ENCODE data around the gene ZNF70. TPM values are rescaled to one million over a fixed set of nuclear protein-coding genes. Genes with fewer than 3 reads are reported as not detected.

The ZNF70 gene
- total and polyA plus RNA-seq, 2 of the 4 experiments (the other 2 are of a cell fraction), result 2.3 to 4.3 TPM

DNA sequence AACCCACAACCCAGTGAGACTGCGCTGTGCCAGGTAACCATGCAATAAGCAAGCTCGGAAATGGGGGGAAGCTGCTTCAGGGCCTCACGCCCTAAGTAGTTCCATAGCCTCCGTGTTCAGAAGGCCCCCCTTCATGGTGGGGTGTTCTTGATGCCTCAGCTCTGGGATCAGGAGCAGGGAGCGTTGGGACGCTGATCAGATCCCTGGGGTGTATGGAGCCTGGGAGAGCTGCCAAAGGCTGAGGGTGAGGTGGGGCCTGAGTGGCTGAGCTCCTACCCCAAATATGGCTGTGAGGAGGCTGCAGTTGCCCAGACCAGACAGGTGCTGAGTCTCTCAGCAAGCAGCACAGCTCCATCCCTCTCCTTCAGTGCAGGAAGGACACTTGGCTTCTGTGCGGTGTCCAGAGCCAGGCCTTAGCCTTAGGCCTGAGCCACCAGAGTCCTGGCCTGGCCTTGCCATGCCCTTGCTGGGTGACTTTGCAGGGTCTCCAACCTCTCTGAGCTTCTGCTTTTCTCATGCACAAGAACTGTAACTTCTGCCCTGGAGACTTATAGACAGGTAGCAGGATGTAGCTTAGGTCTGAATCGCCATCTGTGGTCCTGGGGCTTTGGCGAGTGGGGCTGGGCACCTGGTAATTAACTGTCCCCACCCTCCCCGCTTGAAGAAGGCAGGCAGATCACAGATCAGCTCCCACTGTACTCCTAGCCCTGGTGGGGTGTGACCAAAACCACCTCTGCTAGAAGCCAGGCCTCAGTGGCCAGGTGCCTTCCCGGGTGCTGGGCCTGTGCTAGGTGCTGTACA lies 27.1 kb upstream of the ZNF70 start:
- Histone ChIP-seq H2BK5ac (ENCODE audit: low read depth, low read length, poor library complexity, severe bottlenecking) (no peak overlapping the region), H3K18ac (ENCODE audit: low read depth, low read length) (no peak overlapping the region), H3K4ac (ENCODE audit: low read depth, low read length) (no peak overlapping the region), H3K9me3 (ENCODE audit: control insufficient read depth, insufficient read depth, low read length) (no peaks in the 10 kb centered on the region), H2AFZ (replicated peaks; ENCODE audit: low read length, poor library complexity) (peak overlapping the region; percentile 66), H3K79me1 (ENCODE audit: low read depth in 1 of 2, low read length in 2 of 2) (peaks cover 0 to 6% of the 10 kb centered on the region in 2 experiments; a peak in 1 of 4 replicates), H2BK20ac (ENCODE audit: low read depth, low read length) (no peak overlapping the region), H3K4me3 (ENCODE audit: insufficient read depth, low read depth, low read length) (no peak overlapping the region), H4K20me1 (ENCODE audit: insufficient read depth, low read length) (no peaks in the 10 kb centered on the region), H4K8ac (ENCODE audit: low read depth in 2 of 2, low read length in 2 of 2) (0 out of 4 replicates have a peak overlapping the region, but pooled peaks of 1 of the 2 experiments have one; percentile 34), H3K9me1 (ENCODE audit: insufficient read depth, low read length) (peaks cover 13% of the 10 kb centered on the region), H3K27me3 (ENCODE audit: control insufficient read depth, insufficient read depth, low read length) (no peaks in the 10 kb centered on the region), H3K4me1 (ENCODE audit: control insufficient read depth, insufficient read depth, low read length) (peaks cover 28% of the 10 kb centered on the region), H3K23ac (ENCODE audit: low read depth, low read length) (no peak overlapping the region), H2AK5ac (ENCODE audit: low read depth, low read length) (peak overlapping the region; percentile 15; the same call in 1 of the 2 replicates), H3K56ac (ENCODE audit: extremely low read depth, insufficient read depth, low read length) (no peak overlapping the region), H4K91ac (ENCODE audit: insufficient read depth, low read depth, low read length) (peak overlapping the region; percentile 55; the same call in 1 of the 2 replicates), H2BK120ac (ENCODE audit: low read depth, low read length) (no peak overlapping the region), H2BK15ac (ENCODE audit: low read depth, low read length) (no peak overlapping the region; the same call in 2 of the 3 replicates), H3K9ac (ENCODE audit: low read depth, low read length) (no peak overlapping the region), H3K36me3 (ENCODE audit: control insufficient read depth, insufficient read depth, low read length) (no peaks in the 10 kb centered on the region), H3K27ac (ENCODE audit: insufficient read depth, low read length) (no peak overlapping the region), H4K5ac (ENCODE audit: low read depth, low read length) (no peak overlapping the region; the same call in 1 of the 2 replicates), H3K14ac (replicated peaks; ENCODE audit: low read depth, low read length) (no peak overlapping the region), H2AK9ac (replicated peaks; ENCODE audit: low read depth, low read length, poor library complexity) (peak overlapping the region; percentile 66), H3K4me2 (ENCODE audit: low read depth, low read length) (no peak overlapping the region)
- dilution Hi-C loops (cut with HindIII; ENCODE audit: low sequenced_read_pairs, unreplicated experiment), result no loop called here
- peak; percentile 18 for DNase-seq
- no TSS peak for BruUV-seq (replicated peaks)
- in situ Hi-C loops (cut with MboI; ENCODE audit: low sequenced_read_pairs), result no loop called here
- ChIA-PET CTCF (no interaction called here), POLR2A (ENCODE audit: unreplicated experiment) (no interaction called here)
- no peak for TF ChIP-seq BHLHE40 (IDR thresholded peaks at IDR 0.05; ENCODE audit: low read depth, low read length)
- TF ChIP-seq RFX5 (IDR thresholded peaks at IDR 0.05; ENCODE audit: low read depth, low read length), result no peak
- no peak for TF ChIP-seq MAFK (IDR thresholded peaks at IDR 0.05; ENCODE audit: low read depth, low read length)
- TF ChIP-seq, protein P1, sequence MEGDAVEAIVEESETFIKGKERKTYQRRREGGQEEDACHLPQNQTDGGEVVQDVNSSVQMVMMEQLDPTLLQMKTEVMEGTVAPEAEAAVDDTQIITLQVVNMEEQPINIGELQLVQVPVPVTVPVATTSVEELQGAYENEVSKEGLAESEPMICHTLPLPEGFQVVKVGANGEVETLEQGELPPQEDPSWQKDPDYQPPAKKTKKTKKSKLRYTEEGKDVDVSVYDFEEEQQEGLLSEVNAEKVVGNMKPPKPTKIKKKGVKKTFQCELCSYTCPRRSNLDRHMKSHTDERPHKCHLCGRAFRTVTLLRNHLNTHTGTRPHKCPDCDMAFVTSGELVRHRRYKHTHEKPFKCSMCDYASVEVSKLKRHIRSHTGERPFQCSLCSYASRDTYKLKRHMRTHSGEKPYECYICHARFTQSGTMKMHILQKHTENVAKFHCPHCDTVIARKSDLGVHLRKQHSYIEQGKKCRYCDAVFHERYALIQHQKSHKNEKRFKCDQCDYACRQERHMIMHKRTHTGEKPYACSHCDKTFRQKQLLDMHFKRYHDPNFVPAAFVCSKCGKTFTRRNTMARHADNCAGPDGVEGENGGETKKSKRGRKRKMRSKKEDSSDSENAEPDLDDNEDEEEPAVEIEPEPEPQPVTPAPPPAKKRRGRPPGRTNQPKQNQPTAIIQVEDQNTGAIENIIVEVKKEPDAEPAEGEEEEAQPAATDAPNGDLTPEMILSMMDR (conservative IDR thresholded peaks at IDR 0.05; ENCODE audit: low read depth, low read length), result no peak
- TF ChIP-seq, protein P2, sequence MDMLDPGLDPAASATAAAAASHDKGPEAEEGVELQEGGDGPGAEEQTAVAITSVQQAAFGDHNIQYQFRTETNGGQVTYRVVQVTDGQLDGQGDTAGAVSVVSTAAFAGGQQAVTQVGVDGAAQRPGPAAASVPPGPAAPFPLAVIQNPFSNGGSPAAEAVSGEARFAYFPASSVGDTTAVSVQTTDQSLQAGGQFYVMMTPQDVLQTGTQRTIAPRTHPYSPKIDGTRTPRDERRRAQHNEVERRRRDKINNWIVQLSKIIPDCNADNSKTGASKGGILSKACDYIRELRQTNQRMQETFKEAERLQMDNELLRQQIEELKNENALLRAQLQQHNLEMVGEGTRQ (IDR thresholded peaks at IDR 0.05; ENCODE audit: low read depth, low read length), result no peak
- TF ChIP-seq, protein P3, sequence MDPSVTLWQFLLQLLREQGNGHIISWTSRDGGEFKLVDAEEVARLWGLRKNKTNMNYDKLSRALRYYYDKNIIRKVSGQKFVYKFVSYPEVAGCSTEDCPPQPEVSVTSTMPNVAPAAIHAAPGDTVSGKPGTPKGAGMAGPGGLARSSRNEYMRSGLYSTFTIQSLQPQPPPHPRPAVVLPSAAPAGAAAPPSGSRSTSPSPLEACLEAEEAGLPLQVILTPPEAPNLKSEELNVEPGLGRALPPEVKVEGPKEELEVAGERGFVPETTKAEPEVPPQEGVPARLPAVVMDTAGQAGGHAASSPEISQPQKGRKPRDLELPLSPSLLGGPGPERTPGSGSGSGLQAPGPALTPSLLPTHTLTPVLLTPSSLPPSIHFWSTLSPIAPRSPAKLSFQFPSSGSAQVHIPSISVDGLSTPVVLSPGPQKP (IDR thresholded peaks at IDR 0.05; ENCODE audit: borderline replicate concordance, low read depth, low read length), result no peak
- TF ChIP-seq MAZ (IDR thresholded peaks at IDR 0.05; ENCODE audit: borderline replicate concordance, low read depth, low read length), result no peak
- TF ChIP-seq MXI1 (IDR thresholded peaks at IDR 0.05; ENCODE audit: borderline replicate concordance, low read depth, low read length), result no peak
- no peak for TF ChIP-seq RCOR1 (IDR thresholded peaks at IDR 0.05; ENCODE audit: insufficient replicate concordance, low read length)
- 100% methylated on average over 1 of the region's 11 CpGs; no CpG with 5 or more reads in 1 of the 2 experiments for WGBS, 2 experiments (ENCODE audit: extremely low coverage in 2 of 2, insufficient read length in 1 of 2)
- peak; percentile 15; the same call in 1 of the 2 replicates for ATAC-seq (ENCODE audit: low read depth)
- intact Hi-C loops (cut with micrococcal nuclease), result loop anchor here (10.0 kb wide), 1 partner anchor 177 kb away; no protein-coding TSS in a partner anchor

Measured in IMR-90 (cell line).